Islet of Langerhans (tissue), 1 donor: ENCODE measurements around the gene GMDS.

Experiments used
- FAIRE-seq: peaks from one replicate; lab custom pipeline; 2011; peaks lifted over from hg19 to GRCh38; lab: Jason Lieb, UNC

The GMDS gene

GRCh38 chr6:2204272-2204671, 41.1 kb downstream of the GMDS start:
- FAIRE-seq = no peak

- FAIRE-seq = no peak
These were observed 42.1 kb downstream of the GMDS start for GRCh38 chr6:2203264-2203663.

GRCh38 chr6:2197984-2198383, 47.4 kb downstream of the GMDS start:
- no peak for FAIRE-seq

- FAIRE-seq = no peak
These were observed 48.2 kb downstream of the GMDS start for GRCh38 chr6:2197177-2197671.

- FAIRE-seq = peak; percentile 90
These were observed 49.2 kb downstream of the GMDS start for GRCh38 chr6:2196079-2196679.

GRCh38 chr6:2194643-2195042, 50.8 kb downstream of the GMDS start:
- FAIRE-seq = no peak

GRCh38 chr6:2193931-2194330, 51.5 kb downstream of the GMDS start:
- no peak for FAIRE-seq

- no peak for FAIRE-seq
These were observed 52.4 kb downstream of the GMDS start for GRCh38 chr6:2192976-2193375.

- FAIRE-seq = no peak
These were observed 54.0 kb downstream of the GMDS start for GRCh38 chr6:2191390-2191740.

- no peak for FAIRE-seq
These were observed 54.6 kb downstream of the GMDS start for GRCh38 chr6:2190661-2191389.

- no peak for FAIRE-seq
These were observed 56.5 kb downstream of the GMDS start for GRCh38 chr6:2188856-2189384.

- FAIRE-seq = no peak
These were observed 57.0 kb downstream of the GMDS start for GRCh38 chr6:2188397-2188796.

GRCh38 chr6:2187826-2188225, 57.6 kb downstream of the GMDS start:
- no peak for FAIRE-seq

GRCh38 chr6:2186516-2186915, 58.9 kb downstream of the GMDS start:
- FAIRE-seq = no peak

GRCh38 chr6:2185466-2185865, 59.9 kb downstream of the GMDS start:
- no peak for FAIRE-seq

- no peak for FAIRE-seq
These were observed 60.5 kb downstream of the GMDS start for GRCh38 chr6:2184700-2185455.

- FAIRE-seq = no peak
These were observed 61.7 kb downstream of the GMDS start for GRCh38 chr6:2183752-2184151.

GRCh38 chr6:2183246-2183645, 62.2 kb downstream of the GMDS start:
- no peak for FAIRE-seq

GRCh38 chr6:2182251-2182650, 63.2 kb downstream of the GMDS start:
- FAIRE-seq = no peak

- FAIRE-seq = no peak
These were observed 63.8 kb downstream of the GMDS start for GRCh38 chr6:2181567-2181966.

- FAIRE-seq = no peak
These were observed 65.5 kb downstream of the GMDS start for GRCh38 chr6:2179950-2180349.

- no peak for FAIRE-seq
These were observed 66.2 kb downstream of the GMDS start for GRCh38 chr6:2179241-2179640.

- FAIRE-seq = no peak
These were observed 67.3 kb downstream of the GMDS start for GRCh38 chr6:2178125-2178524.
